ENCODE measurements around the gene KIAA1217. TPM values are rescaled to one million over a fixed set of nuclear protein-coding genes. Genes with fewer than 3 reads are reported as not detected.

The KIAA1217 gene
- polyA plus RNA-seq, 1 donor from 2014 or later = 0.22 TPM

DNA sequence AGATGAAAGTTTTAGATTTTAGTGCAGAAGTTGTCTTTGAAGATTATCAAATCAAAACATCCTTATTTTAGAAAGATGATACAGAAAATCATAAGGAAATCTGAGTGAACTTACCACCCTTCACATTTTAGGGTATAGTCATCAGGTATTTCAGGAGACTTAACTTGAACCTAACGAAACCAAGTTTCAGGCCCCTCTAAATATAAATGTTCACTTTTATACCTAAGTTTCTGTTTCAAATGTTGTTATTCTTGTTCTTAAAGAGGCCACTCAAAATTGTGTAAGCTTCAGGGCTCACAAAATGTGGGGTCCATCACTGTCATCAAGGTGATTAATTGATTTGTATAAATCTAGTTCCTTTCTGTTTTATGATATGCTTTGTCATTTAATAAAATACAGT lies 216.2 kb downstream of the KIAA1217 start:
- Histone ChIP-seq H3K9me3 (ENCODE audit: low read length) (no peaks in the 10 kb centered on the region), H3K27me3 (ENCODE audit: insufficient read depth, low read depth, low read length) (no peaks in the 10 kb centered on the region), H3K79me2 (replicated peaks; ENCODE audit: insufficient read depth, low read length) (no peaks in the 10 kb centered on the region), H3K9ac (ENCODE audit: low read length) (no peak overlapping the region), H3K9me2 (ENCODE audit: insufficient read depth, low read length) (no peaks in the 10 kb centered on the region), H3K36me3 (ENCODE audit: insufficient read depth, low read length) (no peaks in the 10 kb centered on the region), H3F3A (ENCODE audit: insufficient read depth, low read length, poor library complexity, severe bottlenecking) (no peaks in the 10 kb centered on the region), H3K27ac (ENCODE audit: low read length) (no peak overlapping the region), H3K4me3 (ENCODE audit: low read length) (no peak overlapping the region), H4K20me1 (ENCODE audit: insufficient read depth) (no peaks in the 10 kb centered on the region), H3K4me2 (ENCODE audit: low read length) (no peak overlapping the region), H2AFZ (ENCODE audit: low read depth, low read length) (no peak overlapping the region)
- TF ChIP-seq MXI1 (conservative IDR thresholded peaks at IDR 0.05; ENCODE audit: poor library complexity, severe bottlenecking) = no peak
- no peak for TF ChIP-seq TAF1 (IDR thresholded peaks at IDR 0.05; ENCODE audit: low read depth)
- no peak for TF ChIP-seq EZH2 (IDR thresholded peaks at IDR 0.05; ENCODE audit: borderline replicate concordance, insufficient read depth, low read length, poor library complexity, severe bottlenecking)
- TF ChIP-seq, protein P1, sequence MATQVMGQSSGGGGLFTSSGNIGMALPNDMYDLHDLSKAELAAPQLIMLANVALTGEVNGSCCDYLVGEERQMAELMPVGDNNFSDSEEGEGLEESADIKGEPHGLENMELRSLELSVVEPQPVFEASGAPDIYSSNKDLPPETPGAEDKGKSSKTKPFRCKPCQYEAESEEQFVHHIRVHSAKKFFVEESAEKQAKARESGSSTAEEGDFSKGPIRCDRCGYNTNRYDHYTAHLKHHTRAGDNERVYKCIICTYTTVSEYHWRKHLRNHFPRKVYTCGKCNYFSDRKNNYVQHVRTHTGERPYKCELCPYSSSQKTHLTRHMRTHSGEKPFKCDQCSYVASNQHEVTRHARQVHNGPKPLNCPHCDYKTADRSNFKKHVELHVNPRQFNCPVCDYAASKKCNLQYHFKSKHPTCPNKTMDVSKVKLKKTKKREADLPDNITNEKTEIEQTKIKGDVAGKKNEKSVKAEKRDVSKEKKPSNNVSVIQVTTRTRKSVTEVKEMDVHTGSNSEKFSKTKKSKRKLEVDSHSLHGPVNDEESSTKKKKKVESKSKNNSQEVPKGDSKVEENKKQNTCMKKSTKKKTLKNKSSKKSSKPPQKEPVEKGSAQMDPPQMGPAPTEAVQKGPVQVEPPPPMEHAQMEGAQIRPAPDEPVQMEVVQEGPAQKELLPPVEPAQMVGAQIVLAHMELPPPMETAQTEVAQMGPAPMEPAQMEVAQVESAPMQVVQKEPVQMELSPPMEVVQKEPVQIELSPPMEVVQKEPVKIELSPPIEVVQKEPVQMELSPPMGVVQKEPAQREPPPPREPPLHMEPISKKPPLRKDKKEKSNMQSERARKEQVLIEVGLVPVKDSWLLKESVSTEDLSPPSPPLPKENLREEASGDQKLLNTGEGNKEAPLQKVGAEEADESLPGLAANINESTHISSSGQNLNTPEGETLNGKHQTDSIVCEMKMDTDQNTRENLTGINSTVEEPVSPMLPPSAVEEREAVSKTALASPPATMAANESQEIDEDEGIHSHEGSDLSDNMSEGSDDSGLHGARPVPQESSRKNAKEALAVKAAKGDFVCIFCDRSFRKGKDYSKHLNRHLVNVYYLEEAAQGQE (IDR thresholded peaks at IDR 0.05; ENCODE audit: borderline replicate concordance) = no peak
- TF ChIP-seq, protein P2, sequence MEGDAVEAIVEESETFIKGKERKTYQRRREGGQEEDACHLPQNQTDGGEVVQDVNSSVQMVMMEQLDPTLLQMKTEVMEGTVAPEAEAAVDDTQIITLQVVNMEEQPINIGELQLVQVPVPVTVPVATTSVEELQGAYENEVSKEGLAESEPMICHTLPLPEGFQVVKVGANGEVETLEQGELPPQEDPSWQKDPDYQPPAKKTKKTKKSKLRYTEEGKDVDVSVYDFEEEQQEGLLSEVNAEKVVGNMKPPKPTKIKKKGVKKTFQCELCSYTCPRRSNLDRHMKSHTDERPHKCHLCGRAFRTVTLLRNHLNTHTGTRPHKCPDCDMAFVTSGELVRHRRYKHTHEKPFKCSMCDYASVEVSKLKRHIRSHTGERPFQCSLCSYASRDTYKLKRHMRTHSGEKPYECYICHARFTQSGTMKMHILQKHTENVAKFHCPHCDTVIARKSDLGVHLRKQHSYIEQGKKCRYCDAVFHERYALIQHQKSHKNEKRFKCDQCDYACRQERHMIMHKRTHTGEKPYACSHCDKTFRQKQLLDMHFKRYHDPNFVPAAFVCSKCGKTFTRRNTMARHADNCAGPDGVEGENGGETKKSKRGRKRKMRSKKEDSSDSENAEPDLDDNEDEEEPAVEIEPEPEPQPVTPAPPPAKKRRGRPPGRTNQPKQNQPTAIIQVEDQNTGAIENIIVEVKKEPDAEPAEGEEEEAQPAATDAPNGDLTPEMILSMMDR (IDR thresholded peaks at IDR 0.05; ENCODE audit: poor library complexity, severe bottlenecking) = no peak
- no peak for TF ChIP-seq SMC3 (conservative IDR thresholded peaks at IDR 0.05; ENCODE audit: poor library complexity)
- no peak for TF ChIP-seq RAD21 (conservative IDR thresholded peaks at IDR 0.05)
- no peak for TF ChIP-seq EP300 (conservative IDR thresholded peaks at IDR 0.05; ENCODE audit: poor library complexity, severe bottlenecking)
- TF ChIP-seq POLR2AphosphoS5 (IDR thresholded peaks at IDR 0.05) = no peak

DNA sequence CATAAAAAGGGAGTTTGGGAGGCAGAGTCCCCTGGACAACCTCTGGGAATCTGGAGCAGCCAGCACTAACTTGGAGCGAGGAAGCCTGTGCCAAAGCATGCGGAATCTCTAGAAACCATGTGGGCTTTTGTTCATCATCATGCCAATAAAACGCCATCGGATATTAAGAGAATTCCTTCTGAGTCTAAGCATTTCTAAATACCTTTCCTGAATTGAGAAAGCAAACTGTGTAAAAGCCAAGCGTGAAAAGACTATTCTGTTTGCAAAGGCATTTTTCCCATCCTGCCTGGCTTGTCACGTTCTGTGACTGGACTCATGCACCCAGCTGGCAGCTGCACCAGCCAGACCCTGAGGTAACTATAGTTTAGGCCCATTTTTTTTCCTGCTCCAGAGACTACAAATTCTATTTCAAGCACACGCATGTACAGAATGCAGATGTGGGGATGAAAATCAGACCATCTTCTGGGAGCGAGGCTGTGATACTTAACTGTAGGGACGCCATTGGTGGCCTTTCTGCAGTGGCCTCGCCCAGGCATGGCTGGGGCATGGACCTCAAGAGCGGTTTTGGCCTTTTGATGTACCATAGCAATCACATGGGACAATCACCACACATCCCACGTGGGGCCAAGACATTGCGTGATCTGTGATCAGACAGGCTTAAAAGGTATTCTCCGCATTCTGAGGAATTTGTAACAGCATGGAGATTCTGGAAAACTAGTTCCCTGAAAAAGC lies 218.9 kb downstream of the KIAA1217 start:
- no peaks in the 10 kb centered on the region for H3F3A ChIP-seq (ENCODE audit: insufficient read depth, low read length, poor library complexity, severe bottlenecking)
- TF ChIP-seq EZH2 (IDR thresholded peaks at IDR 0.05; ENCODE audit: borderline replicate concordance, insufficient read depth, low read length, poor library complexity, severe bottlenecking) (no peak), EP300 (conservative IDR thresholded peaks at IDR 0.05; ENCODE audit: poor library complexity, severe bottlenecking) (no peak), POLR2AphosphoS5 (IDR thresholded peaks at IDR 0.05) (no peak), MXI1 (conservative IDR thresholded peaks at IDR 0.05; ENCODE audit: poor library complexity, severe bottlenecking) (no peak), SMC3 (conservative IDR thresholded peaks at IDR 0.05; ENCODE audit: poor library complexity) (no peak), RAD21 (conservative IDR thresholded peaks at IDR 0.05) (no peak), TAF1 (IDR thresholded peaks at IDR 0.05; ENCODE audit: low read depth) (no peak)
- TF ChIP-seq, protein P1 (IDR thresholded peaks at IDR 0.05; ENCODE audit: borderline replicate concordance) = no peak
- TF ChIP-seq, protein P2 (IDR thresholded peaks at IDR 0.05; ENCODE audit: poor library complexity, severe bottlenecking) = no peak
- H3K9me2 ChIP-seq (ENCODE audit: insufficient read depth, low read length) = no peaks in the 10 kb centered on the region
- no peak overlapping the region for H3K9ac ChIP-seq (ENCODE audit: low read length)
- H4K20me1 ChIP-seq (ENCODE audit: insufficient read depth) = no peaks in the 10 kb centered on the region
- H2AFZ ChIP-seq (ENCODE audit: low read depth, low read length) = no peak overlapping the region
- no peaks in the 10 kb centered on the region for H3K9me3 ChIP-seq (ENCODE audit: low read length)
- H3K27me3 ChIP-seq (ENCODE audit: insufficient read depth, low read depth, low read length) = no peaks in the 10 kb centered on the region
- no peaks in the 10 kb centered on the region for H3K79me2 ChIP-seq (replicated peaks; ENCODE audit: insufficient read depth, low read length)
- H3K27ac ChIP-seq (ENCODE audit: low read length) = no peak overlapping the region
- H3K4me2 ChIP-seq (ENCODE audit: low read length) = no peak overlapping the region
- H3K36me3 ChIP-seq (ENCODE audit: insufficient read depth, low read length) = no peaks in the 10 kb centered on the region
- H3K4me3 ChIP-seq (ENCODE audit: low read length) = no peak overlapping the region
